GM20000 (cell line): ENCODE data around the gene ZNF296.

Experiments used
- DNase-seq: peaks from one replicate; pipeline ENCODE4 v3.0.0; 2012; ENCODE audit warnings: low spot score
- CTCF ChIP-seq: IDR thresholded peaks from 2 replicates; pipeline ENCODE4 v1.5.1; 2012; ENCODE audit warnings: mild to moderate bottlenecking, control low read depth; ENCODE audit errors: extremely low read depth, missing control alignments

The ZNF296 gene

GRCh38 chr19:45118106-45118505, 41.8 kb upstream of the ZNF296 start:
- DNase-seq = no peak
- no peak for TF ChIP-seq CTCF

GRCh38 chr19:45117671-45118070, 41.4 kb upstream of the ZNF296 start:
- no peak for DNase-seq
- TF ChIP-seq CTCF = no peak

GRCh38 chr19:45117167-45117594, 40.9 kb upstream of the ZNF296 start:
- DNase-seq = peak; percentile 67
- no peak for TF ChIP-seq CTCF

- DNase-seq = no peak
- TF ChIP-seq CTCF = no peak
Observed at GRCh38 chr19:45115809-45116615, 39.7 kb upstream of the ZNF296 start.

- no peak for DNase-seq
- TF ChIP-seq CTCF = no peak
Observed at GRCh38 chr19:45114116-45114515, 37.8 kb upstream of the ZNF296 start.

- TF ChIP-seq CTCF = no peak
- DNase-seq = no peak
Observed at GRCh38 chr19:45113628-45114027, 37.4 kb upstream of the ZNF296 start.

- no peak for DNase-seq
- TF ChIP-seq CTCF = no peak
Observed at GRCh38 chr19:45112111-45112827, 36.0 kb upstream of the ZNF296 start.
